Panc1 (cell line): ENCODE results near the gene SLC14A1.

Experiments used
- POLR2AphosphoS5 ChIP-seq: IDR thresholded peaks from 2 replicates; pipeline ENCODE4 v1.6.1; 2012; ENCODE audit warnings: mild to moderate bottlenecking, low read depth, low read length, moderate library complexity
- TF ChIP-seq, protein P1 (sequence below): fragments of 450-650 bp; IDR thresholded peaks from 2 replicates; pipeline ENCODE4 v1.5.1; 2017; ENCODE audit warnings: mild to moderate bottlenecking
- TF ChIP-seq, protein P2 (sequence below), 2 experiments: IDR thresholded peaks; 2 replicates each; pipeline ENCODE4 v1.6.1; 2011 to 2012; ENCODE audit warnings: low read depth in 2 of 2, control low read depth in 1 of 2, low read length in 1 of 2, mild to moderate bottlenecking in 1 of 2, moderate library complexity in 1 of 2; ENCODE audit not compliant: insufficient read depth in 1 of 2

DNA sequence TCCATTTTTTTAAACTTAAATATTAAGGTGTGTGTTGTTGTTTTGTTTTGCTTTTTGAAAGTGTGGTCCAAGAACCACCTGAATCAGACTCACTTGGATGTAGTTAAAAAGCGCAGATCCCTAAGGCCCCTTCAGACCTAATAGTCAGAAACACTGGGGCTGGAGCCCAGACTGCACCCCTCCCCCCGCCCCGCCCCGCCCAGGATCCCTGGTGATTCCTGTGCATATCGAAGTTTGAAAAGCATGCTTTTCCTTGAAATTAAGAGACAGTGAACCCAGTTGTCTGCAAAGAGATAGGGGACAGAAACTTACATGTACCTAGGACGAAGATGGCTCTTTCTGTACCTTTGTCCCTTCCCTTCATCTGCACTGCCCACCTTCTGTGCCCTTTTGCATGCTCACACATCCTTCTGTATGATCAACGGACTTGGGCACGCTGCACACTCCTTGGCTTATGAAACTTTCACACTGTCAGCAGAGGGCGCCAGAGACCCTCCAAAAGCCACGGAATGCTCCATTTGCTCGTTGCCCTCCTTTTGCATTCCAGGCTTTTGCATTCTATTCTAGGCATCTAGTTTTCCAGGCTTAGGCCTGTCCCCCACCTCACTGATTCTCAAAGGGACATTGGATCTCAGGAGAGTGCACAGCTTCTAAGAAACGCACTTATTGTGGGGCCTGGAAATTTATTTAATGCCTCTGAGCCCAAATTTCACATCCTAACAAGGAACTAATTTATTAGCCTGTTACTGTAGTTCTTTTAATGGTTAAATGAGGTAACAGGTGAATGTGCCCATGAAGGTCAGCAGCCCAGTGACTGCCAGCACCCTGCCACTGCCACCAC lies 32.8 kb upstream of the SLC14A1 start:
- TF ChIP-seq, protein P1, sequence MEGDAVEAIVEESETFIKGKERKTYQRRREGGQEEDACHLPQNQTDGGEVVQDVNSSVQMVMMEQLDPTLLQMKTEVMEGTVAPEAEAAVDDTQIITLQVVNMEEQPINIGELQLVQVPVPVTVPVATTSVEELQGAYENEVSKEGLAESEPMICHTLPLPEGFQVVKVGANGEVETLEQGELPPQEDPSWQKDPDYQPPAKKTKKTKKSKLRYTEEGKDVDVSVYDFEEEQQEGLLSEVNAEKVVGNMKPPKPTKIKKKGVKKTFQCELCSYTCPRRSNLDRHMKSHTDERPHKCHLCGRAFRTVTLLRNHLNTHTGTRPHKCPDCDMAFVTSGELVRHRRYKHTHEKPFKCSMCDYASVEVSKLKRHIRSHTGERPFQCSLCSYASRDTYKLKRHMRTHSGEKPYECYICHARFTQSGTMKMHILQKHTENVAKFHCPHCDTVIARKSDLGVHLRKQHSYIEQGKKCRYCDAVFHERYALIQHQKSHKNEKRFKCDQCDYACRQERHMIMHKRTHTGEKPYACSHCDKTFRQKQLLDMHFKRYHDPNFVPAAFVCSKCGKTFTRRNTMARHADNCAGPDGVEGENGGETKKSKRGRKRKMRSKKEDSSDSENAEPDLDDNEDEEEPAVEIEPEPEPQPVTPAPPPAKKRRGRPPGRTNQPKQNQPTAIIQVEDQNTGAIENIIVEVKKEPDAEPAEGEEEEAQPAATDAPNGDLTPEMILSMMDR: peak; percentile 72
- TF ChIP-seq, protein P2, sequence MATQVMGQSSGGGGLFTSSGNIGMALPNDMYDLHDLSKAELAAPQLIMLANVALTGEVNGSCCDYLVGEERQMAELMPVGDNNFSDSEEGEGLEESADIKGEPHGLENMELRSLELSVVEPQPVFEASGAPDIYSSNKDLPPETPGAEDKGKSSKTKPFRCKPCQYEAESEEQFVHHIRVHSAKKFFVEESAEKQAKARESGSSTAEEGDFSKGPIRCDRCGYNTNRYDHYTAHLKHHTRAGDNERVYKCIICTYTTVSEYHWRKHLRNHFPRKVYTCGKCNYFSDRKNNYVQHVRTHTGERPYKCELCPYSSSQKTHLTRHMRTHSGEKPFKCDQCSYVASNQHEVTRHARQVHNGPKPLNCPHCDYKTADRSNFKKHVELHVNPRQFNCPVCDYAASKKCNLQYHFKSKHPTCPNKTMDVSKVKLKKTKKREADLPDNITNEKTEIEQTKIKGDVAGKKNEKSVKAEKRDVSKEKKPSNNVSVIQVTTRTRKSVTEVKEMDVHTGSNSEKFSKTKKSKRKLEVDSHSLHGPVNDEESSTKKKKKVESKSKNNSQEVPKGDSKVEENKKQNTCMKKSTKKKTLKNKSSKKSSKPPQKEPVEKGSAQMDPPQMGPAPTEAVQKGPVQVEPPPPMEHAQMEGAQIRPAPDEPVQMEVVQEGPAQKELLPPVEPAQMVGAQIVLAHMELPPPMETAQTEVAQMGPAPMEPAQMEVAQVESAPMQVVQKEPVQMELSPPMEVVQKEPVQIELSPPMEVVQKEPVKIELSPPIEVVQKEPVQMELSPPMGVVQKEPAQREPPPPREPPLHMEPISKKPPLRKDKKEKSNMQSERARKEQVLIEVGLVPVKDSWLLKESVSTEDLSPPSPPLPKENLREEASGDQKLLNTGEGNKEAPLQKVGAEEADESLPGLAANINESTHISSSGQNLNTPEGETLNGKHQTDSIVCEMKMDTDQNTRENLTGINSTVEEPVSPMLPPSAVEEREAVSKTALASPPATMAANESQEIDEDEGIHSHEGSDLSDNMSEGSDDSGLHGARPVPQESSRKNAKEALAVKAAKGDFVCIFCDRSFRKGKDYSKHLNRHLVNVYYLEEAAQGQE (IDR thresholded peaks at IDR 0.05; ENCODE audit: insufficient read depth in 1 of 2, low read depth in 2 of 2, low read length in 1 of 2): no peak
- TF ChIP-seq POLR2AphosphoS5: no peak
